Measurements from ENCODE around the gene CAPZA1.
A peak's percentile ranks its signal among the peaks of the same experiment; 100 is the strongest.

Gene CAPZA1

GRCh38 chr1:112707221-112708001 is 87.8 kb downstream of the CAPZA1 start:
- peak; percentile 74 for ATAC-seq
- TF ChIP-seq GLIS3 (CRISPR knock-in tag; IDR thresholded peaks at IDR 0.05) (no peak), BACH2 (CRISPR knock-in tag; IDR thresholded peaks at IDR 0.05; ENCODE audit: borderline replicate concordance) (no peak), CSDC2 (CRISPR knock-in tag; IDR thresholded peaks at IDR 0.05) (no peak), RARB (CRISPR knock-in tag; IDR thresholded peaks at IDR 0.05) (no peak), TOX (CRISPR knock-in tag; IDR thresholded peaks at IDR 0.05; ENCODE audit: borderline replicate concordance) (no peak), ZC3H10 (CRISPR knock-in tag; IDR thresholded peaks at IDR 0.05) (no peak), SNAI2 (CRISPR knock-in tag; IDR thresholded peaks at IDR 0.05) (no peak), TSHZ2 (CRISPR knock-in tag; IDR thresholded peaks at IDR 0.05) (no peak), OSR1 (CRISPR knock-in tag; IDR thresholded peaks at IDR 0.05) (no peak), ZFP30 (CRISPR knock-in tag; IDR thresholded peaks at IDR 0.05) (no peak), ISL1 (CRISPR knock-in tag; IDR thresholded peaks at IDR 0.05) (no peak), CREB5 (CRISPR knock-in tag; IDR thresholded peaks at IDR 0.05; ENCODE audit: low read depth) (no peak), TCF4 (CRISPR knock-in tag; IDR thresholded peaks at IDR 0.05; ENCODE audit: borderline replicate concordance) (no peak), ZFP3 (CRISPR knock-in tag; IDR thresholded peaks at IDR 0.05) (no peak), PATZ1 (CRISPR knock-in tag; IDR thresholded peaks at IDR 0.05; ENCODE audit: borderline replicate concordance) (no peak; the same call in 1 of the 2 replicates)
- TF ChIP-seq, protein P1, sequence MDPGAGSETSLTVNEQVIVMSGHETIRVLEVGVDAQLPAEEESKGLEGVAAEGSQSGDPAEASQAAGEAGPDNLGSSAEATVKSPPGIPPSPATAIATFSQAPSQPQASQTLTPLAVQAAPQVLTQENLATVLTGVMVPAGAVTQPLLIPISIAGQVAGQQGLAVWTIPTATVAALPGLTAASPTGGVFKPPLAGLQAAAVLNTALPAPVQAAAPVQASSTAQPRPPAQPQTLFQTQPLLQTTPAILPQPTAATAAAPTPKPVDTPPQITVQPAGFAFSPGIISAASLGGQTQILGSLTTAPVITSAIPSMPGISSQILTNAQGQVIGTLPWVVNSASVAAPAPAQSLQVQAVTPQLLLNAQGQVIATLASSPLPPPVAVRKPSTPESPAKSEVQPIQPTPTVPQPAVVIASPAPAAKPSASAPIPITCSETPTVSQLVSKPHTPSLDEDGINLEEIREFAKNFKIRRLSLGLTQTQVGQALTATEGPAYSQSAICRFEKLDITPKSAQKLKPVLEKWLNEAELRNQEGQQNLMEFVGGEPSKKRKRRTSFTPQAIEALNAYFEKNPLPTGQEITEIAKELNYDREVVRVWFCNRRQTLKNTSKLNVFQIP (CRISPR knock-in tag; IDR thresholded peaks at IDR 0.05; ENCODE audit: borderline replicate concordance, low read depth) = no peak
- TF ChIP-seq, protein P2, sequence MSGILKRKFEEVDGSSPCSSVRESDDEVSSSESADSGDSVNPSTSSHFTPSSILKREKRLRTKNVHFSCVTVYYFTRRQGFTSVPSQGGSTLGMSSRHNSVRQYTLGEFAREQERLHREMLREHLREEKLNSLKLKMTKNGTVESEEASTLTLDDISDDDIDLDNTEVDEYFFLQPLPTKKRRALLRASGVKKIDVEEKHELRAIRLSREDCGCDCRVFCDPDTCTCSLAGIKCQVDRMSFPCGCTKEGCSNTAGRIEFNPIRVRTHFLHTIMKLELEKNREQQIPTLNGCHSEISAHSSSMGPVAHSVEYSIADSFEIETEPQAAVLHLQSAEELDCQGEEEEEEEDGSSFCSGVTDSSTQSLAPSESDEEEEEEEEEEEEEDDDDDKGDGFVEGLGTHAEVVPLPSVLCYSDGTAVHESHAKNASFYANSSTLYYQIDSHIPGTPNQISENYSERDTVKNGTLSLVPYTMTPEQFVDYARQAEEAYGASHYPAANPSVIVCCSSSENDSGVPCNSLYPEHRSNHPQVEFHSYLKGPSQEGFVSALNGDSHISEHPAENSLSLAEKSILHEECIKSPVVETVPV (CRISPR knock-in tag; IDR thresholded peaks at IDR 0.05) = no peak

- TF ChIP-seq, protein P1 (CRISPR knock-in tag; IDR thresholded peaks at IDR 0.05; ENCODE audit: borderline replicate concordance, low read depth) = no peak
- TF ChIP-seq ZNF8 (CRISPR knock-in tag; IDR thresholded peaks at IDR 0.05) (no peak), ESRRG (CRISPR knock-in tag; IDR thresholded peaks at IDR 0.05) (no peak), BACH2 (CRISPR knock-in tag; IDR thresholded peaks at IDR 0.05; ENCODE audit: borderline replicate concordance) (no peak), ZFP30 (CRISPR knock-in tag; IDR thresholded peaks at IDR 0.05) (no peak), OSR1 (CRISPR knock-in tag; IDR thresholded peaks at IDR 0.05) (no peak), ISL1 (CRISPR knock-in tag; IDR thresholded peaks at IDR 0.05) (no peak)
- no peak for ATAC-seq
Measured at GRCh38 chr1:112708002-112708448, 88.4 kb downstream of the CAPZA1 start.
